Measurements from ENCODE around the gene ANKRD34A. TPM values are rescaled to one million over a fixed set of nuclear protein-coding genes. Genes with fewer than 3 reads are reported as not detected.

ANKRD34A gene
- total and polyA plus RNA-seq, 2 of the 13 experiments (the other 11 are each of a cell fraction or from before 2014, with no cell fraction given), result 0.05 to 0.07 TPM

GRCh38 chr1:145957443-145958319 lies 6.7 kb downstream of the ANKRD34A start, which contains the start of gene LIX1L (continued):
- no peak for TF ChIP-seq HINFP (CRISPR knock-in tag; IDR thresholded peaks at IDR 0.05; ENCODE audit: low read depth)
- TF ChIP-seq HMGXB3 (CRISPR knock-in tag; IDR thresholded peaks at IDR 0.05; ENCODE audit: borderline replicate concordance), result no peak
- no peak for TF ChIP-seq RBAK (CRISPR knock-in tag; IDR thresholded peaks at IDR 0.05)
- TF ChIP-seq SIX4 (CRISPR knock-in tag; IDR thresholded peaks at IDR 0.05), result no peak
- TF ChIP-seq ZNF329 (CRISPR knock-in tag; IDR thresholded peaks at IDR 0.05; ENCODE audit: low read depth), result no peak
- TF ChIP-seq HDAC1 (CRISPR knock-in tag; IDR thresholded peaks at IDR 0.05), result no peak; the same call in 1 of the 2 replicates
- no peak for TF ChIP-seq ZNF672 (CRISPR knock-in tag; IDR thresholded peaks at IDR 0.05)
- TF ChIP-seq EED (CRISPR knock-in tag; IDR thresholded peaks at IDR 0.05), result no peak
- peak; percentile 81 for TF ChIP-seq POLR2G (IDR thresholded peaks at IDR 0.05; ENCODE audit: low read depth, low read length)
- TF ChIP-seq ZNF367 (CRISPR knock-in tag; IDR thresholded peaks at IDR 0.05; ENCODE audit: borderline replicate concordance), result no peak
- TF ChIP-seq ZNF709 (CRISPR knock-in tag; IDR thresholded peaks at IDR 0.05), result no peak
- TF ChIP-seq ZNF468 (CRISPR knock-in tag; IDR thresholded peaks at IDR 0.05), result no peak
- no peak for TF ChIP-seq U2AF1 (optimal IDR thresholded peaks at IDR 0.05; ENCODE audit: low read depth, low read length)
- no peak for TF ChIP-seq SATB2 (CRISPR knock-in tag; IDR thresholded peaks at IDR 0.05)
- no peak for TF ChIP-seq ZNF407 (CRISPR knock-in tag; IDR thresholded peaks at IDR 0.05; ENCODE audit: not compliant biosample characterization)
